ENCODE data around the gene TMEM132D. TPM values are rescaled to one million over a fixed set of nuclear protein-coding genes. Genes with fewer than 3 reads are reported as not detected.

TMEM132D gene
- total RNA-seq, 2 donors from 2014 or later = not detected

- no peak for ATAC-seq (replicated peaks)
- H3K4me1 Mint-ChIP-seq = no peaks in the 10 kb centered on the region
- H3K27ac Mint-ChIP-seq = no peak overlapping the region
- H3K36me3 Mint-ChIP-seq (ENCODE audit: low read depth) = no peaks in the 10 kb centered on the region
- H3K9me3 Mint-ChIP-seq = peaks cover 11% of the 10 kb centered on the region
- no peaks in the 10 kb centered on the region for H3K27me3 Mint-ChIP-seq
- H3K4me3 Mint-ChIP-seq = no peak overlapping the region
Measured at GRCh38 chr12:129401572-129401971, 502.3 kb downstream of the TMEM132D start.

GRCh38 chr12:129394177-129394825 lies 509.5 kb downstream of the TMEM132D start:
- Mint-ChIP-seq H3K4me1 (no peaks in the 10 kb centered on the region), H3K27ac (no peak overlapping the region), H3K9me3 (peaks cover 9% of the 10 kb centered on the region), H3K27me3 (no peaks in the 10 kb centered on the region), H3K4me3 (no peak overlapping the region), H3K36me3 (ENCODE audit: low read depth) (no peaks in the 10 kb centered on the region)
- ATAC-seq (replicated peaks) = no peak

GRCh38 chr12:129393357-129393937 lies 510.4 kb downstream of the TMEM132D start:
- H3K4me3 Mint-ChIP-seq = no peak overlapping the region
- H3K36me3 Mint-ChIP-seq (ENCODE audit: low read depth) = no peaks in the 10 kb centered on the region
- H3K4me1 Mint-ChIP-seq = no peaks in the 10 kb centered on the region
- peaks cover 6% of the 10 kb centered on the region for H3K9me3 Mint-ChIP-seq
- no peak for ATAC-seq (replicated peaks)
- H3K27me3 Mint-ChIP-seq = no peaks in the 10 kb centered on the region
- no peak overlapping the region for H3K27ac Mint-ChIP-seq

- H3K9me3 Mint-ChIP-seq = peaks cover 8% of the 10 kb centered on the region
- no peaks in the 10 kb centered on the region for H3K4me1 Mint-ChIP-seq
- no peak for ATAC-seq (replicated peaks)
Measured at GRCh38 chr12:129385637-129385990, 518.2 kb downstream of the TMEM132D start.

GRCh38 chr12:129383956-129384355 lies 519.9 kb downstream of the TMEM132D start:
- Mint-ChIP-seq H3K36me3 (ENCODE audit: low read depth) (no peaks in the 10 kb centered on the region), H3K4me1 (no peaks in the 10 kb centered on the region), H3K4me3 (no peak overlapping the region), H3K9me3 (peaks cover 8% of the 10 kb centered on the region), H3K27ac (no peak overlapping the region), H3K27me3 (no peaks in the 10 kb centered on the region)
- no peak for ATAC-seq (replicated peaks)

More at GRCh38 chr12:129385637-129385990, 518.2 kb downstream of the TMEM132D start:
- H3K27me3 Mint-ChIP-seq = no peaks in the 10 kb centered on the region
- no peaks in the 10 kb centered on the region for H3K36me3 Mint-ChIP-seq (ENCODE audit: low read depth)
- no peak overlapping the region for H3K27ac Mint-ChIP-seq
- H3K4me3 Mint-ChIP-seq = no peak overlapping the region

- H3K27me3 Mint-ChIP-seq = no peaks in the 10 kb centered on the region
- no peak for ATAC-seq (replicated peaks)
- no peak overlapping the region for H3K4me3 Mint-ChIP-seq
- peaks cover 16% of the 10 kb centered on the region for H3K9me3 Mint-ChIP-seq
- no peaks in the 10 kb centered on the region for H3K4me1 Mint-ChIP-seq
- H3K27ac Mint-ChIP-seq = no peak overlapping the region
- no peaks in the 10 kb centered on the region for H3K36me3 Mint-ChIP-seq (ENCODE audit: low read depth)
Measured at GRCh38 chr12:129381715-129382114, 522.1 kb downstream of the TMEM132D start.

GRCh38 chr12:129379076-129379804 lies 524.6 kb downstream of the TMEM132D start:
- Mint-ChIP-seq H3K4me1 (no peaks in the 10 kb centered on the region), H3K4me3 (no peak overlapping the region), H3K27ac (no peak overlapping the region), H3K36me3 (ENCODE audit: low read depth) (no peaks in the 10 kb centered on the region), H3K9me3 (peaks cover 16% of the 10 kb centered on the region), H3K27me3 (no peaks in the 10 kb centered on the region)
- no peak for ATAC-seq (replicated peaks)

- H3K4me3 Mint-ChIP-seq = no peak overlapping the region
- peaks cover 16% of the 10 kb centered on the region for H3K9me3 Mint-ChIP-seq
- H3K27me3 Mint-ChIP-seq = no peaks in the 10 kb centered on the region
- H3K4me1 Mint-ChIP-seq = no peaks in the 10 kb centered on the region
- H3K36me3 Mint-ChIP-seq (ENCODE audit: low read depth) = no peaks in the 10 kb centered on the region
- no peak for ATAC-seq (replicated peaks)
- H3K27ac Mint-ChIP-seq = no peak overlapping the region
Measured at GRCh38 chr12:129378496-129378895, 525.3 kb downstream of the TMEM132D start.

- Mint-ChIP-seq H3K27me3 (no peaks in the 10 kb centered on the region), H3K36me3 (ENCODE audit: low read depth) (no peaks in the 10 kb centered on the region), H3K27ac (no peak overlapping the region), H3K4me3 (no peak overlapping the region), H3K9me3 (peaks cover 10% of the 10 kb centered on the region), H3K4me1 (no peaks in the 10 kb centered on the region)
- no peak for ATAC-seq (replicated peaks)
Measured at GRCh38 chr12:129373746-129374145, 530.1 kb downstream of the TMEM132D start.

- H3K4me3 Mint-ChIP-seq = no peak overlapping the region
- H3K4me1 Mint-ChIP-seq = no peaks in the 10 kb centered on the region
- no peak for ATAC-seq (replicated peaks)
- no peaks in the 10 kb centered on the region for H3K36me3 Mint-ChIP-seq (ENCODE audit: low read depth)
- no peak overlapping the region for H3K27ac Mint-ChIP-seq
- H3K27me3 Mint-ChIP-seq = no peaks in the 10 kb centered on the region
- peaks cover 14% of the 10 kb centered on the region for H3K9me3 Mint-ChIP-seq
Measured at GRCh38 chr12:129372876-129373275, 530.9 kb downstream of the TMEM132D start.

GRCh38 chr12:129372348-129372747 lies 531.5 kb downstream of the TMEM132D start:
- no peaks in the 10 kb centered on the region for H3K27me3 Mint-ChIP-seq
- H3K4me3 Mint-ChIP-seq = no peak overlapping the region
- no peak for ATAC-seq (replicated peaks)

GRCh38 chr12:129371268-129371667 lies 532.6 kb downstream of the TMEM132D start:
- H3K4me1 Mint-ChIP-seq = no peaks in the 10 kb centered on the region
- no peak for ATAC-seq (replicated peaks)
- H3K4me3 Mint-ChIP-seq = no peak overlapping the region
- H3K36me3 Mint-ChIP-seq (ENCODE audit: low read depth) = no peaks in the 10 kb centered on the region
- no peak overlapping the region for H3K27ac Mint-ChIP-seq
- no peaks in the 10 kb centered on the region for H3K27me3 Mint-ChIP-seq
- peaks cover 10% of the 10 kb centered on the region for H3K9me3 Mint-ChIP-seq

More at GRCh38 chr12:129372348-129372747, 531.5 kb downstream of the TMEM132D start:
- peaks cover 13% of the 10 kb centered on the region for H3K9me3 Mint-ChIP-seq
- H3K27ac Mint-ChIP-seq = no peak overlapping the region
- no peaks in the 10 kb centered on the region for H3K4me1 Mint-ChIP-seq
- H3K36me3 Mint-ChIP-seq (ENCODE audit: low read depth) = no peaks in the 10 kb centered on the region

- H3K27me3 Mint-ChIP-seq = no peaks in the 10 kb centered on the region
- no peaks in the 10 kb centered on the region for H3K4me1 Mint-ChIP-seq
- no peak overlapping the region for H3K4me3 Mint-ChIP-seq
- H3K9me3 Mint-ChIP-seq = peaks cover 19% of the 10 kb centered on the region
- ATAC-seq (replicated peaks) = no peak
- H3K36me3 Mint-ChIP-seq (ENCODE audit: low read depth) = no peaks in the 10 kb centered on the region
- H3K27ac Mint-ChIP-seq = no peak overlapping the region
Measured at GRCh38 chr12:129366656-129367055, 537.2 kb downstream of the TMEM132D start.

- H3K27ac Mint-ChIP-seq = no peak overlapping the region
- H3K36me3 Mint-ChIP-seq (ENCODE audit: low read depth) = no peaks in the 10 kb centered on the region
- ATAC-seq (replicated peaks) = no peak
- H3K9me3 Mint-ChIP-seq = peaks cover 16% of the 10 kb centered on the region
- H3K4me1 Mint-ChIP-seq = no peaks in the 10 kb centered on the region
- H3K27me3 Mint-ChIP-seq = no peaks in the 10 kb centered on the region
- H3K4me3 Mint-ChIP-seq = no peak overlapping the region
Measured at GRCh38 chr12:129363041-129363440, 540.8 kb downstream of the TMEM132D start.

GRCh38 chr12:129357233-129357632 lies 546.6 kb downstream of the TMEM132D start:
- ATAC-seq (replicated peaks) = no peak
- Mint-ChIP-seq H3K27me3 (peaks cover 3% of the 10 kb centered on the region), H3K4me1 (no peaks in the 10 kb centered on the region), H3K9me3 (peaks cover 11% of the 10 kb centered on the region), H3K27ac (no peak overlapping the region), H3K36me3 (ENCODE audit: low read depth) (no peaks in the 10 kb centered on the region), H3K4me3 (no peak overlapping the region)
